Measurements from ENCODE around the gene OR2A14. TPM values are rescaled to one million over a fixed set of nuclear protein-coding genes. Genes with fewer than 3 reads are reported as not detected.

Gene OR2A14
- total RNA-seq, 1 donor from 2014 or later, result not detected

- no peak for TF ChIP-seq CTCF (IDR thresholded peaks at IDR 0.05)
- peaks cover 17% of the 10 kb centered on the region for H3K27me3 ChIP-seq
- H3K4me1 ChIP-seq, result no peaks in the 10 kb centered on the region
- H3K27ac ChIP-seq, result no peak overlapping the region
- ATAC-seq, result no peak
- H3K36me3 ChIP-seq, result no peaks in the 10 kb centered on the region
- no peaks in the 10 kb centered on the region for H3K9me3 ChIP-seq
- intact Hi-C loops (cut with DNase I), result no loop called here
- DNase-seq, result no peak
- H3K4me3 ChIP-seq, result no peak overlapping the region
These were observed 24.2 kb upstream of the OR2A14 start for GRCh38 chr7:144098776-144099175.

- TF ChIP-seq CTCF (IDR thresholded peaks at IDR 0.05), result no peak
- Histone ChIP-seq H3K4me1 (no peaks in the 10 kb centered on the region), H3K4me3 (no peak overlapping the region), H3K36me3 (no peaks in the 10 kb centered on the region), H3K27me3 (peaks cover 7% of the 10 kb centered on the region), H3K27ac (no peak overlapping the region), H3K9me3 (no peaks in the 10 kb centered on the region)
- no peak for ATAC-seq
- no peak for DNase-seq
- intact Hi-C loops (cut with DNase I), result no loop called here
These were observed 22.4 kb upstream of the OR2A14 start for GRCh38 chr7:144100607-144101006.

- DNase-seq, result no peak
- Histone ChIP-seq H3K9me3 (no peaks in the 10 kb centered on the region), H3K4me1 (no peaks in the 10 kb centered on the region), H3K4me3 (no peak overlapping the region), H3K36me3 (no peaks in the 10 kb centered on the region), H3K27ac (no peak overlapping the region), H3K27me3 (peaks cover 7% of the 10 kb centered on the region)
- intact Hi-C loops (cut with DNase I), result no loop called here
- ATAC-seq, result peak; percentile 71
- no peak for TF ChIP-seq CTCF (IDR thresholded peaks at IDR 0.05)
These were observed 20.9 kb upstream of the OR2A14 start for GRCh38 chr7:144102041-144102440.

- ATAC-seq, result no peak
- H3K4me1 ChIP-seq, result no peaks in the 10 kb centered on the region
- H3K4me3 ChIP-seq, result no peak overlapping the region
- no peak for DNase-seq
- H3K36me3 ChIP-seq, result no peaks in the 10 kb centered on the region
- intact Hi-C loops (cut with DNase I), result no loop called here
- TF ChIP-seq CTCF (IDR thresholded peaks at IDR 0.05), result no peak
- no peaks in the 10 kb centered on the region for H3K27me3 ChIP-seq
- no peak overlapping the region for H3K27ac ChIP-seq
- H3K9me3 ChIP-seq, result no peaks in the 10 kb centered on the region
These were observed 17.8 kb upstream of the OR2A14 start for GRCh38 chr7:144105211-144105610.

GRCh38 chr7:144109283-144109682 is 13.7 kb upstream of the OR2A14 start, which contains the start of gene OR2A2:
Gene OR2A2 (plus strand): TSS chr7:144109583. CDS start chr7:144109583, 0 bp downstream.
- H3K27me3 ChIP-seq, result peaks cover 3% of the 10 kb centered on the region
- intact Hi-C loops (cut with DNase I), result no loop called here
- no peak within 1 kb of the TSS for H3K27ac ChIP-seq
- DNase-seq, result no peak
- H3K36me3 ChIP-seq, result no peaks in the 10 kb centered on the region
- no peaks in the 10 kb centered on the region for H3K4me1 ChIP-seq
- no peak for TF ChIP-seq CTCF (IDR thresholded peaks at IDR 0.05)
- no peaks in the 10 kb centered on the region for H3K9me3 ChIP-seq
- no peak within 1 kb of the TSS for H3K4me3 ChIP-seq
- no peak for ATAC-seq

GRCh38 chr7:144110272-144110671 is 12.7 kb upstream of the OR2A14 start:
- no peak for DNase-seq
- Histone ChIP-seq H3K4me1 (no peaks in the 10 kb centered on the region), H3K36me3 (no peaks in the 10 kb centered on the region), H3K27me3 (peaks cover 3% of the 10 kb centered on the region), H3K9me3 (no peaks in the 10 kb centered on the region), H3K27ac (no peak overlapping the region), H3K4me3 (no peak overlapping the region)
- no peak for ATAC-seq
- no peak for TF ChIP-seq CTCF (IDR thresholded peaks at IDR 0.05)
- intact Hi-C loops (cut with DNase I), result no loop called here
